ENCODE measurements around the gene LAGE3.
A peak's percentile ranks its signal among the peaks of the same experiment; 100 is the strongest.

The LAGE3 gene

GRCh38 chrX:154459832-154460231 lies 19.2 kb downstream of the LAGE3 start:
- in situ Hi-C loops (cut with HindIII; ENCODE audit: low sequenced_read_pairs), result no loop called here
- TF ChIP-seq CTCF (IDR thresholded peaks at IDR 0.05; ENCODE audit: low read depth, low read length), result no peak
- H3K4me3 ChIP-seq (ENCODE audit: low read depth, low read length), result peak overlapping the region; percentile 65
- DNase-seq (ENCODE audit: low read depth, low spot score), result no peak

- no peak for TF ChIP-seq CTCF (IDR thresholded peaks at IDR 0.05; ENCODE audit: low read depth, low read length)
- peak overlapping the region; percentile 65 for H3K4me3 ChIP-seq (ENCODE audit: low read depth, low read length)
- in situ Hi-C loops (cut with HindIII; ENCODE audit: low sequenced_read_pairs), result no loop called here
- DNase-seq (ENCODE audit: low read depth, low spot score), result no peak
Measured at GRCh38 chrX:154458954-154459778, 19.9 kb downstream of the LAGE3 start.

GRCh38 chrX:154458116-154458953 lies 20.7 kb downstream of the LAGE3 start, which contains the start of gene PLXNA3:
Gene PLXNA3, plus strand, starts transcription at chrX:154458281. Its CDS starts 1,903 bp downstream, at chrX:154460184.
- DNase-seq (ENCODE audit: low read depth, low spot score), result no peak
- in situ Hi-C loops (cut with HindIII; ENCODE audit: low sequenced_read_pairs), result no loop called here
- TF ChIP-seq CTCF (IDR thresholded peaks at IDR 0.05; ENCODE audit: low read depth, low read length), result no peak
- H3K4me3 ChIP-seq (ENCODE audit: low read depth, low read length), result peak within 1 kb of the TSS; percentile 65

GRCh38 chrX:154457491-154458115 lies 21.5 kb downstream of the LAGE3 start:
- no peak for DNase-seq (ENCODE audit: low read depth, low spot score)
- no peak for TF ChIP-seq CTCF (IDR thresholded peaks at IDR 0.05; ENCODE audit: low read depth, low read length)
- H3K4me3 ChIP-seq (ENCODE audit: low read depth, low read length), result peak overlapping the region; percentile 38
- in situ Hi-C loops (cut with HindIII; ENCODE audit: low sequenced_read_pairs), result no loop called here

- in situ Hi-C loops (cut with HindIII; ENCODE audit: low sequenced_read_pairs), result no loop called here
- TF ChIP-seq CTCF (IDR thresholded peaks at IDR 0.05; ENCODE audit: low read depth, low read length), result peak; percentile 5
- H3K4me3 ChIP-seq (ENCODE audit: low read depth, low read length), result no peak overlapping the region
- no peak for DNase-seq (ENCODE audit: low read depth, low spot score)
Measured at GRCh38 chrX:154452823-154453222, 26.3 kb downstream of the LAGE3 start.

GRCh38 chrX:154450312-154450711 lies 28.8 kb downstream of the LAGE3 start:
- TF ChIP-seq CTCF (IDR thresholded peaks at IDR 0.05; ENCODE audit: low read depth, low read length), result no peak
- no peak overlapping the region for H3K4me3 ChIP-seq (ENCODE audit: low read depth, low read length)
- no peak for DNase-seq (ENCODE audit: low read depth, low spot score)
- in situ Hi-C loops (cut with HindIII; ENCODE audit: low sequenced_read_pairs), result no loop called here

All from astrocyte of the spinal cord (primary cell).